ENCODE results near the gene DDX39A.
A peak's percentile ranks its signal among the peaks of the same experiment; 100 is the strongest.
"Not testable (repeated sequence)": the region's sequence is repeated elsewhere in the genome, so short reads cannot be mapped to it uniquely, and the experiment has no call there.

DDX39A gene

GRCh38 chr19:14419106-14419813 is at the start of gene DDX39A:
Gene DDX39A (minus strand): TSS chr19:14419341. CDS start chr19:14413220, 6,121 bp downstream.
- DNase-seq (ENCODE audit: low read depth, low spot score): peak; percentile 99

DNA sequence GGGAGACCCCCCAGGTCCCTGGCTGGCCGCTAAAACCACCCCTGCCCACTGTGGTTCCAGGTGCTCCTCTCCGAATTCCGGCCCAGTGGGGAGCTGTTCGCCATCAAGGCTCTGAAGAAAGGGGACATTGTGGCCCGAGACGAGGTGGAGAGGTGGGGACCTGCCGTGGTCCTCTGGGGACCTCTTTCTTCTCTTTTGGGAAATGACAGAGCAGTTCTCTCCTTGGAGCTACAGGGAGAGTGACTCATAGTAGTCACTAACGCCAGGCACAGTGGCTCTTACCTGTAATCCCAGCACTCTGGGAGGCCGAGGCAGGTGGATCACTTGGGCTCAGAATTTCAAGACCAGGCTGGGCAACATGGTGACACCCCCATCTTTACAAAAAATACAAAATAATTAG is 48.7 kb upstream of the DDX39A start:
- DNase-seq (ENCODE audit: low read depth, low spot score): no peak

DNA sequence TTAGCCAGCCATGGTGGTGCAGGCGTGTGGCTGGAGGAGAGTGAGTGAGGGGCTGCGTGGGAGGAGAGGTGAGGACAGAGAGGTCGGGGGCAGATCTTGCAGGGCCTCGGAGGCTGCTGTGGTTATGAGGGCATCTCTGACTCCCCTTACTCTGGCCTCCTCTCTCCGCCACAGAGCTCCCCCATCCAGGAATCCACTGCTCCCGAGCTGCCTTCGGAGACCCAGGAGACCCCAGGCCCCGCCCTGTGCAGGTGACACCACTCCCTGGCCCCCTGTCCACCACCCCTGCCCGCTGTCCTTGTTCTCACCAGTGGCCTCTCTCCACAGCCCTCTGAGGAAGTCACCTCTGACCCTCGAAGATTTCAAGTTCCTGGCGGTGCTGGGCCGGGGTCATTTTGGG is 48.2 kb upstream of the DDX39A start:
- no peak for DNase-seq (ENCODE audit: low read depth, low spot score)

DNA sequence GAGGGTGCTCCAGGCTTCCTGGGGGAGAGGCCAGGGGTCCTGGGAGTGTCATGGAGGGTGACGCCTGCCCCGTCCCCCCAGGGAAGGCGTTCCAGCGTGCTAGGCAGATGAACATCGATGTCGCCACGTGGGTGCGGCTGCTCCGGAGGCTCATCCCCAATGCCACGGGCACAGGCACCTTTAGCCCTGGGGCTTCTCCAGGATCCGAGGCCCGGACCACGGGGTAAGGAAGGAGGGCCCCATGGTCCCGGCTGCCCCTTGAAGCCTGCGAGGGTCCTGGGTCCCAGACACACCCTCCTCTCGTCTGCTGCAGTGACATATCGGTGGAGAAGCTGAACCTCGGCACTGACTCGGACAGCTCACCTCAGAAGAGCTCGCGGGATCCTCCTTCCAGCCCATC is 44.6 kb upstream of the DDX39A start:
- DNase-seq (ENCODE audit: low read depth, low spot score): no peak

DNA sequence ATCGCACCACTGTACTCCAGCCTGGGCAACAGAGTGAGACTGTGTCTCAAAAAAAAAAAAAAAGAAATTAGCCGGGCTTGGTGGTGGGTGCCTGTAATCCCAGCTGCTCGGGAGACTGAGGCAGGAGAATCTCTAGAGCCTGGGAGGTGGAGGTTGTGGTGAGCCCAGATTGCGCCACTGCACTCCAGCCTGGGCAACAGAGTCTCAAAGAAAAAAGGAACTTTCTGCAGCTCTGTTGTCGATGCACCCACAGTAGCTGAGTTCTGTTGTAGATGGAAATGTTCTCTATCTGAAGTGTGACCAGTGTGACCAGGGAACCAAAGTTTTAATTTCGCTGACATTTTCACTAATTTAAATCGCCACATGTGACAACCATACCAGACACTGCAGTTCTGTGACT is 43.3 kb upstream of the DDX39A start:
- not testable (repeated sequence) for DNase-seq (ENCODE audit: low read depth, low spot score)

GRCh38 chr19:14460935-14461334 is 41.8 kb upstream of the DDX39A start:
- DNase-seq (ENCODE audit: low read depth, low spot score): no peak

DNA sequence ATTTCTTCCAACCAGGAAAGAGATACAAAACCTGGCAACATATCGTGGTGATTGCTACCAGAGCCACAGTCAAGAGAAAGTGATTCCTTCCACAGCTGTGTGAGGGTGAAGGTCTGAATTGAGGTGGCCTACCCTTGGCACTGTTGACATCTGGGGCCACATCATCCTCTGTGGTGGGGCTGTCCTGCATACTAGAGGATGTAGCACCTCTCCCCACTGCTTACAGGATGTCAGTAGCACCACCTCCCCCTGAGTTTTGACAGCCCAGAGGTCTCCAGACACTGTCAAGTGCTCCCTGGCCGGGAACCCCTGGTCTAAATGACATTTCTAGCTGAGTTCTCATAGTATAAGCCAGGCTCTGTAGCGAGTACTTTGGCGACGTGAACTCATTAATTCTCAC is 40.6 kb upstream of the DDX39A start:
- DNase-seq (ENCODE audit: low read depth, low spot score): no peak

GRCh38 chr19:14452303-14452702 is 33.2 kb upstream of the DDX39A start:
- not testable (repeated sequence) for DNase-seq (ENCODE audit: low read depth, low spot score)

GRCh38 chr19:14450876-14451275 is 31.7 kb upstream of the DDX39A start:
- no peak for DNase-seq (ENCODE audit: low read depth, low spot score)

DNA sequence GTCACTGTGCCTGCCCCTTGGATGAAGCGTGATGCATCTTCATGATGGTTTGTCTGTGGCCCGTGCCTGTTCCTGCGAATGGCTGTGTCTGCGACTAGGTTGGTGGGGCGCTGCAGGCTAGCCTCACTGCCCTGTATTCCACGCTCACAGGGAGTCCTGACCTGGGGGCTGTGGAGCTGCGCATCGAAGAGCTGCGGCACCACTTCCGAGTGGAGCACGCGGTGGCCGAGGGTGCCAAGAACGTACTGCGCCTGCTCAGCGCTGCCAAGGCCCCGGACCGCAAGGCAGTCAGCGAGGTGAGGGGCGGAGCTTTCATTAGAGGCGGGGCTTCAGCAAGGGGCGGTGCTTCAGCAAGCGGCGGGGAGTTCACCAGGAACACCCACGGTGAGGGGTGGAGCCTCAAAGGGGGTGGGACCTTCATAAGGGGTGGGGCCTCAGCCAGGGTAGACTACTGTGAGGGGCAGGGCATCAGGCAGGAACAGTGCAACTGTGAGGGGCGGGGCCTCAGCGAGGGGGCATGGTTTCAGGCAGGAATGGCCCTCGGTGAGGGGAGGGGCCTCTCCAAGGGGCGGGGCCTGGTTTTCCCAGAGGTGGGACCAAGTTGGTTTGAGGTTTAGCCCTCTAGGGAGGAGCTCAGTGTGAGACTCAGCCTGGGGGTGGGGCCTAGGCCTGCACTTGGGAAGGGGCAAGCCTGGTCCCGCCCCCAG is 31.2 kb upstream of the DDX39A start:
- no peak for DNase-seq (ENCODE audit: low read depth, low spot score)

- no peak for DNase-seq (ENCODE audit: low read depth, low spot score)
Observed at GRCh38 chr19:14449321-14449720, 30.2 kb upstream of the DDX39A start.

DNA sequence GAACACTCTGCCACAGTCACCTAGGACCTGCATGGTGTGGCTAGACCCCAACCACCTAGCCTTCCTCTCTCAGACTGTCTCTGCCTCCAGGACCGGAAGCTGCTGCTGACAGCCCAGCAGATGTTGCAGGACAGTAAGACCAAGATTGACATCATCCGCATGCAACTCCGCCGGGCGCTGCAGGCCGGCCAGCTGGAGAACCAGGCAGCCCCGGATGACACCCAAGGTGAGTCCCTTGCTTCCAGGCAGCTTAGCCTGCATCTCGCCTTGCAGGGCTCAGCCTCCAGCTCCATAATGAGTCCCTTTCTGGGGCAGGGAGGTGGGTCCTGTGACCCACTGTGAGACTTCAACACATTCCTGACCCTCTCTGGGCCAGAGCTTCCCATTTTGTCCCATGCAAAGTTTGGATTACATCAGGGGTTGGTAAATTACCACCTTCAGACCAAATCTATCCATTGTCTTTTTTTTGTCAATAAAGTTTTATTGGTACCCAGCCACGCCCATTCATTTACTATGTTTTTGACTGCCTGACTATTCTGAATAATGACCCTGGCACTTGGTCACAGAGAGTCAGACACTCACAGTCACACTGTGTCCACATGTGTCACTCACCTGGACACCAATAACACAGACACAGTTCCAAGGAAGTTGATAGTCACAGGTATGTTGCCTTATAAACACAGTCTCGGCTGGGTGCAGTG is 27.3 kb upstream of the DDX39A start:
- DNase-seq (ENCODE audit: low read depth, low spot score): no peak

- no peak for DNase-seq (ENCODE audit: low read depth, low spot score)
Observed at GRCh38 chr19:14443632-14444216, 24.6 kb upstream of the DDX39A start.

DNA sequence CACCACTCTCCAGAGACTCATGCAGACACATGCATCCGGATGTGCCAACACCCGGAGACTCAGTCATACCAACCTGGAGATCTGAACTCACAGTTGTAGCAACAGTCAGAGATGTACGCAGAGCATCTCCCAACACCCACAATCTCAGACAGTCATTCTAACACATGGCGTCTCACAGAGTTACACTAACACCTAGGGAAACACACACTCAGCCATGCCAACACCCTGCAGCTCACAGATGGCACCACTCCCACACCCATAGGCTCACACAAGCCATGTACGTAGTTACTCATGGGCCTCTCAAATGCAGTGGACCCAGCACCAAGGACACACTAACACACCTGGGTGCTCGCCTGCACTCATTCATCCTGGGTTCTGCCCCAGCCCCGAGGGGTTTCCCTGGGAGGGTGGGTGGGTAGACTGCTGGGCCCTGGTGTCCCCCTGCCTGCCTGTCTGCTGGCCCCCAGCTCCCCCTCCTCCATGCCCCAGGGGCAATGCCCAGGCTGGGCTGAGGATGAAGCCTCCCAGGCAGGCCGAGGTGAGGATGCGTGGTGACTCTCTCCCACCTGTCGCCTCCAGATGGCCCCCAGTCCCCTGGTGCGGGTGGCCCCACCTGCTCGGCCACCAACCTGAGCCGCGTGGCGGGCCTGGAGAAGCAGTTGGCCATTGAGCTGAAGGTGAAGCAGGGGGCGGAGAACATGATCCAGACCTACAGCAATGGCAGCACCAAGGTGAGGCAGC is 23.9 kb upstream of the DDX39A start:
- no peak for DNase-seq (ENCODE audit: low read depth, low spot score)

GRCh38 chr19:14441041-14441938 is 22.1 kb upstream of the DDX39A start:
- DNase-seq (ENCODE audit: low read depth, low spot score): no peak

DNA sequence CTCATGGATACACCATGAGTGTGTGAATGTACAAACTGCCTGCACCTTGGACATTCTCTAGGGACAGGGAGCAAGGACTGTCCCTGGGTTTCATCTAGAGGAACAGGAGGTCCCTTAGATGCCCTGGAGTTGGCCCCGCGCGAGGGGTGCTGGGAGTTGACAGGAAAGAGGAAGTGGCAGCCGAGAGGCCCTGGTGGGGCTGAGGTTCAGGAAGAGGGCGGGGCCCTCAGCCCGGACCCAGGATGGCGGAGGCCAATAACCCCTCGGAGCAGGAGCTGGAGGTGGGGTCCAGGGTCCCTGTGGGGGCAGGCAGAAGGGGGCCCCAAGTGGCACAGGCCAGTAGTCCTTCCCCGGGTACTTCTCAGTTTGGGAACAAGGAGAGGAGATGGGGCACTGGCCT is 20.9 kb upstream of the DDX39A start:
- DNase-seq (ENCODE audit: low read depth, low spot score): no peak

- no peak for DNase-seq (ENCODE audit: low read depth, low spot score)
Observed at GRCh38 chr19:14439014-14439413, 19.9 kb upstream of the DDX39A start.

DNA sequence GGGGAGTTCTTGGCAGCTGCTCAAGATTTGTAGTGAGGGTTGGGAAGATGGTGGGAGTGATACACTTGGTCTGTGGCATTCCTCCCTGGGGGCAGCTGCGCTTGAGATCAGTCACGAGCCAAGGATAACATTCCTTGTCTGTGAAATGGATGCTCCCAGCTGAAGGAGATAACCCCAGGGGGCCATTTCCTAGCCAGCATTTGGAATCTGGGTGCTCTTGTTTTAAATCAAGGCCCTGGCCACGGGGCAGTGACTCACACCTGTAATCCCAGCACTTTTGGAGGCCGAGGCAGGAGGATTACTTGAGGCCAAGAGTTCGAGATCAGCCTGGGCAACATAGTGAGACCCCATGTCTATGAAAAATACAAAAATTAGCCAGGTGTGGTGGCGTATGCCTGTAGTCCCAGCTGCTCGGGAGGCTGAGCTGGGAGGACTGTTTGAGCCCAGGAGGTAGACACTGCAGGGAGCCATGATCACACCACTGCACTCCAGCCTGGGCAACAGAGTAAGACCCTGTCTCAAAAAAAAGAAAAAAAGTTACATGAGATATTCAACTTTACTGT is 18.5 kb upstream of the DDX39A start:
- no peak for DNase-seq (ENCODE audit: low read depth, low spot score)

DNA sequence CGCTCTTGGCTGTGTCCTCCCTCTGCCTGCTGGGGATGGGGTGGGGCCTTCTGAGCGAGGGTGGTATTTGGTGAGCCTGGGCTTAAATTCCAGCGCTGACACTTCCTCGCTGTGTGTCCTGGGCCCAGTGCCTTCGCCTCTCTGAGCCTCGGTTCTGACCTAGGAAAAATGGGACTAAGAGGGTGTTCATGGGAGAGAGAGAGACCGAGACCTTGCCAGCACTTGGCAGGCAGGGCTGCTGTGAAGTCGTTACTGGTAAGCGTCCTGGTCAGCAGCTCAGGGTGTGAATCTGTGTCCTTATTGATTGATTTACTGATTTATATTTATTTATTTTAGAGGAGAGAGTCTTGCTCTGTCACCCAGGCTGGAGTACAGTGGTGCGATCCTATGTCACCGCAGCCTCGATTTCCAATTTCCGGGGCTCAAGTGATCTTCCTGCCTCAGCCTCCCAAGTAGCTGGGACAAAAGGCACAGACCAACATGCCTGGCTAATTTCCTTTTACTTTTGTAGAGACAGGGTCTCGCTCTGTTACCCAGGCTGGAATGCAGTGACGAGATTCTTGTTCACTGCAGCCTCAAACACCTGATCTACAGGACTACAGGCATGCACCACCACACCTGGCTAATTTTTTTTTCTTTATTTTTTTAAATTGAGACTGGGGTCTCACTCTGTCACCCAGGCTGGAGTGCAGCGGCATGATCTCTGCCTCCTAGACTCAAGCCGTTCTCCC is 16.3 kb upstream of the DDX39A start:
- no peak for DNase-seq (ENCODE audit: low read depth, low spot score)

Measured in smooth muscle cell of the brain vasculature (primary cell).